HK-2 (cell line): ENCODE measurements around the gene FMC1.
"Not testable (repeated sequence)": the region's sequence is repeated elsewhere in the genome, so short reads cannot be mapped to it uniquely, and the experiment has no call there.

ENCODE experiments used
- DNase-seq: peaks from one replicate; pipeline ENCODE4 v3.0.0-alpha.2; 2018; ENCODE audit not compliant: unreplicated experiment

FMC1 gene

GRCh38 chr7:139341058-139341775 is at the start of gene FMC1:
FMC1 (plus strand) TSS chr7:139341337; CDS start chr7:139341385, 48 bp downstream.
- DNase-seq: peak; percentile 91

GRCh38 chr7:139292821-139293220 is 48.3 kb upstream of the FMC1 start:
- no peak for DNase-seq

DNA sequence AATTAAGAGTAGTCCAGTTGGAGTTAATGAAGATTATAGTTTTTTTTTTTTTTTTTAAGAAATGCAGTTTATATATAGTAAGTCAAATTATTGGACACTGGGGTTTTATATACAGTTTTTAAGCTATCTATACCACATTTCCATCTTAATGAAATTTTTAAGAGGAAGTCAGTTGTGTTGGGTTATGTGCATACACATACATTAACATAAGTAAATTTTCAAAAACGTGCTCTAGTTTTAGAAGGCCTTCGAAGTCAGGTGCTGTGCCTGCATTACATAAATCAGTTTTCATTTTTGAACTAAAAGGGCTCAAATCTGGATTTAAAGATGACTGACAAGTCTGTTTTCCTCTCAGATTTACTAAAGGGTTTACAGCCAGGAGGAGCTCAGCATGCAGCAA is 47.6 kb upstream of the FMC1 start:
- no peak for DNase-seq

GRCh38 chr7:139294241-139294640 is 46.9 kb upstream of the FMC1 start:
- DNase-seq: no peak

- no peak for DNase-seq
These were observed 46.1 kb upstream of the FMC1 start for GRCh38 chr7:139294951-139295575.

GRCh38 chr7:139297795-139298194 is 43.3 kb upstream of the FMC1 start:
- DNase-seq: no peak

DNA sequence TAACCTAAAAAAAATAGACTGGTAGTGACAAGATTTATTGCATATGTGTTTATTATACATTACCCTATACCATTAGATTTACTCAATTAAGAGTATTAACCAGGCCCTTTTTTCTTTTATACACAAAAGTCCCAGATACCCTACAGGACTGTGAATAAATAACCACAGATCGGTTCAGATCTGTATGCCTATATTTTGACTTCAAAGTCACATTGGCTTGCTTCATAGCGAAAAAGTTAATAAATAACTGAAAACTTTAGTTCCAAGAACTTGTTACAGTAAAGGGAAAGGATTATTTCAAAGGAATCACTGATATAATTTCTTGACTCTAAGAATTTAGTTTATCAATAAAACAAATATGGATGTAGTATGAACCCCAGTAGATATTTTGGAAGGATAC is 41.8 kb upstream of the FMC1 start:
- no peak for DNase-seq

DNA sequence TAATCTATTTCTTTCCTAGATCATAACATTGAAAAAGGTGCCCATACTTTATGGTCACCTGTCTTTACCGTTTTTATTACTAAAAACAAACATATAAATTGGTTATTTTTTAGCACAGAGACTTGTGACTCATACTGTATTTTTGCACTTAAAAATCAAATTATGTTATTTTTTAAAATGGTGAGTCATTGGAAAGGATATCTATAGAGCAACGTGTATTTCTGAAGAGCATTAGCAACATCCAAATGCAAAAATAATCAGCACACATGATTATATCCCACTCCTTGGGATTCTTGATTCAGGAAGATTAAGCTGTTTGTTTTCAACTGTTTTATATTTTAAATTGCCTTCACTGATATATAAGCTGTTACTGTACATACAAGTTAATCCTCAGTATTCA is 40.7 kb upstream of the FMC1 start:
- no peak for DNase-seq

DNA sequence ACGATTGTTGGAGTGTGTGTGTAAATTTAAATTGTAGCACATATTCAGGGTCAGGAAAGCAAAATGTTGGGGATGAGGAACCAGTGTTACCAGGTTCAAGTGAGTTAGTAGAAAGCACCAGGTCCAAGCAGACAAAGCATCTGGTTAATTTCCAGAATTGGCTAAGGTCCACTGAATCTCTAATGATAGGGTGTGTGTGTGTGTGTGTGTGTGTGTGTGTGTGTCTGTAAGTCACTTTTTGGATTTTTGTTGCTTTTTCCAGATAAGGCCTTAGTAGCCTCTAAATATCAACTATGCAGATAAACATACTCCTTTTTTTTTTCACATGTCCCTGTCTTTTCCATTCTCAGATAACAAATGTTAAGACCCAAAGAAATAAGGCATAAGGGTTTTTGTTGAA is 36.6 kb upstream of the FMC1 start:
- DNase-seq: no peak

- no peak for DNase-seq
These were observed 23.1 kb upstream of the FMC1 start for GRCh38 chr7:139317939-139318505.

DNA sequence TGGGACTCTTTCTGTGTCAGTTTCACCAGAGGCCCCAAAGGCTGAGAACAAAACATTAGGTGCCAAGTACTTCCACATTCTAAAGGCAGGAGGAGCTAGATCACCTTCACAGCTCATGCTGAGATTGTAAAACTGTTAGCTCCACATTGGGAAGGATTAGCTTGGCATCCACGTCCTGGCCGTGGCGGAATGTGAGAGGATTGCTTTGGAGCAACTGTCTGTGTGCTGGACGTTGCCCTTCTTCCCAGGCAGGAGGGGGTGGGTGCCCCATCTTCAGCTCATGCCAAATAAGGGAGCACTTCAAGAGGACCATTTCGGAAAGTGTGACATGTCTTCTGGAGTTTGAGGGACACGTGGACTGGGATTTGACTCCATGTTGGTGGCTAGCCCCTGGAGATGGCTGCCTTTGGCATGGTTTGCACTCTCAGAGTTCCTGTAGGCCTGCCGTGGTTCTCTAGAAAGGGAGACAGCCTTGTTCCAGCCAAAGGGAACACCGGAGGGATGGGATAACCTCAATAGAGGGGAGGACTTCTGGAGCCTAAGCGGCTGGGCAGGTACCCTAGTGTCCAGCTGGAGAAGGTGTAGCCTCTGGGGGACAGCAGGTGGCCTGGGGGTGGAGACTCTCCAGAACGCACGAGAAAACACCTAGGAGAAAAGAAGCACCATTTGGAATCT is 19.9 kb upstream of the FMC1 start:
- no peak for DNase-seq

DNA sequence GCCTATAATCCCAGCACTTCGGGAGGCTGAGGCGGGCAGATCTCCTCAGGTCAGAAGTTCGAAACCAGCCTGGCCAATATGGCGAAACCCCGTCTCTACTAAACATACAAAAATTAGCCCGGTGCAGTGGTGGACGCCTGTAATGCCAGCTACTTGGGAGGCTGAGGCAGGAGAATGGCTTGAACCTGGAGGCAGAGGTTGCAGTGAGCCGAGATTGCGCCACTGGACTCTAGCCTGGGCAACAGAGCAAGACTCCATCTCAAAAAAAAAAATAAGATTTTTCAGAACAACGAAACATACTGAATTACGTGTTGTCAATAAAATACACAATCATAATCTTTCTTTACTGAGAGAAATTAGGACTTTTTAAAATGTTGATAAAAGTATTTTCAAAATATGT is 16.4 kb upstream of the FMC1 start:
- DNase-seq: not testable (repeated sequence)

GRCh38 chr7:139328375-139328774 is 12.8 kb upstream of the FMC1 start:
- no peak for DNase-seq

GRCh38 chr7:139329119-139329518 is 12.0 kb upstream of the FMC1 start:
- no peak for DNase-seq

GRCh38 chr7:139330333-139331030 is 10.7 kb upstream of the FMC1 start:
- no peak for DNase-seq

- no peak for DNase-seq
These were observed 8.3 kb upstream of the FMC1 start for GRCh38 chr7:139332697-139333359.

- DNase-seq: not testable (repeated sequence)
These were observed 7.7 kb upstream of the FMC1 start for GRCh38 chr7:139333443-139333842.

DNA sequence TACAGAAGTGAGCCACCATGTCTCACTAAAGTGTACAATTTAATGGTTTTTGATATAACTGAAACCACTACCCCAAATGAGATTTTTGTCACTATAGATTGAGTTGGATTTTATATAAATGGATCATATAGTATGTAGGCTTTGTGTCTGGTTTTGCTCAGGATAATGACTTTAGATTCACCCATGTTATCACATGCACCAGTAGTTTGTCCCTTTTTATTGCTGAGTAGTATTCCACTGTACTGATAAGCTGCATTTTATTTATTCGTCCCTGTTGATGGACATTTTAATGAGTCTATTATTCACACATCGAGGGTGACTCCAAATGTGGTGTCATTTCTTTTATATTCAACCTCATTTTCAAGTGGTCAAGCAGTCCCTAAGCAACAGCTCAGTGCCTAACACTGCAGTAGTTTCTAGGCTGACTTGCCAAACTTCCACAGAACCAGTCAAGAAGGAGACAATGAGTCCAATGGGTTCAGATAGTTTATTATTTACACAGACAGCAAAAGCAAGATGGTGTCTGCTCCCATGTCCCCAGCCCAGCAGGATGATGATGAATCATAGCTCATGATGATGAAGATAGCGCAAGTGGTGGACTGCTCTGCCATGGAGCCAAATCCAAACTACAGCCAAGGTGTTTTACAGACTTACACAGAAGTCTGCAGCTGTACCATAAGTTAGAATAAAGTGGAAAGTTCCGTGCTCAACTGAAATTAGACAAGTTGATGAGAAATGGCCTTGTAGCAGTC is 6.6 kb upstream of the FMC1 start:
- DNase-seq: no peak

DNA sequence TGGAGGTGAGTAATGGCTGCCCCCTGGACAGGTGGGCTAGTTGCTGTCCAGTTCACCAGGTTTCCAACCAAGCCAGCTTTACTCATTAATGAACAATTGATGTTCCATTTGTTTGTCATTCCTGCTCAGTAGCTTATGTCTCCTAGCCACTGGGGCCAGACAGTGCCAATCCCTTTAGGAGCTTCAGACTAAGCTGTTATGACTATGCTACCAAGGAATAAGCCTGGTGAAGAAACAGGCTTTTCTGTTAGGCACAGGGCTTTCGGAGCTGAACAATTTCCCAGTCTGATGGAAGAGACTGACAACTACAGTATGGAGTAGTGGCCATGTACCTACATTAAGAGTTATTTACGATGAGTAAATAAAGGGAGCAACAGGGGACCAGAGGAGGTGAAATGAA is 2.1 kb upstream of the FMC1 start:
- no peak for DNase-seq

DNA sequence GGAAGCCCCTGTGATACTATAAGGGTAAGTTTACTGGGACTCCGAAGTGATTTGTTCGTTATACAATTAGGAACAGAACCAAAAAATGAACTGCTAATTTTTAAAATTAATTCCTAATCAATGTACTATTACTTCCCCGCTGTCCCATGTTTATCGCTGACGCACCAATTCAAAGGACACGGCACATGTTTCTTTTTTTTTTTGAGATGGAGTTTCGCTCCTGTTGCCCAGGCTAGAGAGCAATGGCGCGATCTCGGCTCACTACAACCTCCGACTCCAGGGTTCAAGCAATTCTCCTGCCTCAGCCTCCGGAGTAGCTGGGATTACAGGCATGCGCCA is 1.5 kb upstream of the FMC1 start:
- no peak for DNase-seq
